ENCODE results near the gene SMIM21. TPM values are rescaled to one million over a fixed set of nuclear protein-coding genes. Genes with fewer than 3 reads are reported as not detected.

Gene SMIM21
- total and polyA plus RNA-seq, 9 donors: not detected

DNA sequence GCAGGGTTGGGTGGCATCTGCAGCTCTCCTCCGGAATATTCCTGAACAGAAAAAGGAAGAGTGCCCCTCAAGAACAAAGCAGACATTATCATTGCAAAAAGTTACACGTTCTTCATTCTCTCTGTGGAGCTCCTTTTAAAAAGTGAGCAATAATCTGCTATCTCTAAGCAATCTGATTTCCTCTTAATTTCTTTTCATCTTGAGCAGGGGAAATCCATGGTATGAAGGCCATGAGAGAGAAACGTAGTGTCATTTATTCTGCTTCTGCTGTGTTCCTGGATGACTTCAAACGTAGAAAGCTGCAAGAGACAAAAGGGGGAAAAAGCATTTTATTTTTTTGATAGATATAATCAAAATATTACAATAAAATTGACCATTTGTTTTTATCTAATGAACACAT is 16.9 kb downstream of the SMIM21 start:
- H3K9me3 ChIP-seq: no peaks in the 10 kb centered on the region
- H3K27me3 ChIP-seq: no peaks in the 10 kb centered on the region
- H3K27ac ChIP-seq: no peak overlapping the region
- no peaks in the 10 kb centered on the region for H3K36me3 ChIP-seq
- H3K4me3 ChIP-seq: no peak overlapping the region
- TF ChIP-seq EP300 (IDR thresholded peaks at IDR 0.05) (no peak), POLR2A (IDR thresholded peaks at IDR 0.05) (no peak), CTCF (IDR thresholded peaks at IDR 0.05) (no peak)
- WGBS, 3 donors: 78 to 90% (median 85%) methylated on average over 4 of the region's 4 CpGs
- no peak for DNase-seq
- intact Hi-C loops (cut with DNase I): no loop called here
- peaks cover 2% of the 10 kb centered on the region for H3K4me1 ChIP-seq (ENCODE audit: insufficient read depth)

GRCh38 chr18:75409806-75410205 is 17.7 kb downstream of the SMIM21 start:
- TF ChIP-seq EP300 (IDR thresholded peaks at IDR 0.05) (no peak), POLR2A (IDR thresholded peaks at IDR 0.05) (no peak), CTCF (IDR thresholded peaks at IDR 0.05) (no peak)
- no peaks in the 10 kb centered on the region for H3K9me3 ChIP-seq
- intact Hi-C loops (cut with DNase I): no loop called here

GRCh38 chr18:75408554-75409506 is 18.7 kb downstream of the SMIM21 start:
- 87 to 93% (median 91%) methylated on average over 10 of the region's 10 CpGs for WGBS, 3 donors
- Histone ChIP-seq H3K9me3 (no peaks in the 10 kb centered on the region), H3K4me3 (no peak overlapping the region), H3K27ac (no peak overlapping the region), H3K27me3 (no peaks in the 10 kb centered on the region), H3K36me3 (no peaks in the 10 kb centered on the region), H3K4me1 (ENCODE audit: insufficient read depth) (peaks cover 2% of the 10 kb centered on the region)
- intact Hi-C loops (cut with DNase I): no loop called here
- no peak for DNase-seq
- TF ChIP-seq EP300 (IDR thresholded peaks at IDR 0.05) (no peak), POLR2A (IDR thresholded peaks at IDR 0.05) (no peak), CTCF (IDR thresholded peaks at IDR 0.05) (no peak)

More at GRCh38 chr18:75409806-75410205, 17.7 kb downstream of the SMIM21 start:
- H3K4me1 ChIP-seq (ENCODE audit: insufficient read depth): peaks cover 2% of the 10 kb centered on the region
- H3K27me3 ChIP-seq: no peaks in the 10 kb centered on the region
- no peaks in the 10 kb centered on the region for H3K36me3 ChIP-seq
- no peak for DNase-seq
- H3K27ac ChIP-seq: no peak overlapping the region
- 88 to 91% (median 91%) methylated on average over 9 of the region's 9 CpGs for WGBS, 3 donors
- no peak overlapping the region for H3K4me3 ChIP-seq

DNA sequence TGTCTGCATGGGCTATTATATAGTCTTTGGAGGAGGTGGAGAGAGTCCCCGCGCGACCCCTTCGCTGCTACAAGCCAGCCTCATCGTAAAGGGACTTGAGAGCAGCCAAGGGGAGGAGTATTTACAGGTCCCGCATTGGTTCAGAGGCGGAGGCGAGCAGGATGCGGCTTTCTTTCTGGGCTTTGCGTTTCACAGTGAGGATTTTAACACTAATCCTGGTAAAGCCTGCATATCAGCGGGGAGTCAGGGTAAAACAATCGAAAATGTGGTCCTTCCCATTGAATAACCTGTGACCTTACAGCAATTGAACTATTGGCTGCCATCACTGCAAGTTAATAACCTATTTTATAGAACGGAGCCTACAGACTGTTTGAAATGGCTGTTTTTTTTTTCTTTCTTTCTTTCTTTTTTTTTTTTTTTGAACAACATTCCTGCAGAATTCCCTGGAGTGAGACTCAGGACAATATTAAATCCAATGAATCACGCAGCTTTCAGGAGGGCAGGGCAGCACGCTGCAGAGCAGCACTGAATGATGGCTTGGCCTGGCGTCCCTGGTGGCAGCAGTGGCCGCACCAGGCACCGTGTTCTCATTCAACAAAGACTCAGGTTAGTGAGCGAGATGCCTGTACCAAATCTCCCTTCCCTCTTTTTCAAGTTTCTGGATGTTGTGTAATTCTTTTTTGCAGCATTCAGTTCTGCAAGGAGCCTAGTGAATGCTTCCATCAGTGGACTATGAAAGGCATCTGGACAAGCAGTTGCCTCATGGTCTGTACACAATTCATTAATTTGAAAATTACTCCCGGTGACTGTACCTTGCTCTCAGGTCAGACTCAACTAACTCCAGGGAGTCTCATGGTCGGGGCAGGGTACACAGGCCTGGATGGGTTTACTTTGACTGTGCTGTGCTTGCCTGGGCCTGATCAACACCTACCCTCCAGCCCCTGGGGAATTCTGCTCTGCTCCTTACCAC is 19.8 kb downstream of the SMIM21 start:
- Histone ChIP-seq H3K9me3 (no peaks in the 10 kb centered on the region), H3K27ac (no peak overlapping the region), H3K36me3 (no peaks in the 10 kb centered on the region), H3K4me3 (no peak overlapping the region), H3K27me3 (no peaks in the 10 kb centered on the region), H3K4me1 (ENCODE audit: insufficient read depth) (peaks cover 2% of the 10 kb centered on the region)
- 28 to 31% (median 30%) methylated on average over 21 of the region's 21 CpGs for WGBS, 3 donors
- DNase-seq: no peak
- no peak for TF ChIP-seq POLR2A (IDR thresholded peaks at IDR 0.05)
- TF ChIP-seq CTCF (IDR thresholded peaks at IDR 0.05): no peak
- no peak for TF ChIP-seq EP300 (IDR thresholded peaks at IDR 0.05)
- intact Hi-C loops (cut with DNase I): no loop called here
